Cardiac muscle cell (in vitro differentiated cells and primary cell): Measurements from ENCODE around the gene GATAD2B. TPM values are rescaled to one million over a fixed set of nuclear protein-coding genes. Genes with fewer than 3 reads are reported as not detected.

ENCODE experiments used
- DNase-seq, 2 donors: peaks; one replicate each; pipeline versions ENCODE4 v3.0.0 to v3.0.0-alpha.2; 2010 to 2017; ENCODE audit warnings: low read depth in 1 of 2, low spot score in 1 of 2
- H3K27ac ChIP-seq: fragments of 200-600 bp; sonication (generic); 2 replicates; pipeline ENCODE4 v1.5.1; 2016
- H3K27me3 ChIP-seq: fragments of 200-600 bp; sonication (generic); 2 replicates; pipeline ENCODE4 v1.6.0; 2016; ENCODE audit warnings: control low read depth
- H3K36me3 ChIP-seq: fragments of 200-600 bp; sonication (generic); 2 replicates; pipeline ENCODE4 v1.5.1; 2016; ENCODE audit warnings: control low read depth
- H3K4me1 ChIP-seq: fragments of 200-600 bp; sonication (generic); 2 replicates; pipeline ENCODE4 v1.8.1; 2017; ENCODE audit warnings: low read depth, mild to moderate bottlenecking, mixed run types
- H3K4me3 ChIP-seq: fragments of 200-600 bp; sonication (generic); 2 replicates; pipeline ENCODE4 v1.5.1; 2016; ENCODE audit warnings: mild to moderate bottlenecking
- H3K9me3 ChIP-seq: fragments of 200-600 bp; sonication (generic); 2 replicates; pipeline ENCODE4 v1.5.1; 2017; ENCODE audit warnings: low read depth, mild to moderate bottlenecking, control low read depth
- CTCF ChIP-seq: IDR thresholded peaks from 2 replicates; pipeline ENCODE4 v1.5.1; 2012; ENCODE audit warnings: low read depth, mild to moderate bottlenecking, low read length
- polyA plus RNA-seq: library from polyadenylated mRNA; unstranded; fragments of >200 nt; fragmentation: Nextera tagmentation; extraction: Ambion mirVana; gene quantifications from 2 replicates; pipeline ENCODE4 v1.2.1, GENCODE V29; 2016
- total RNA-seq: library from RNA; depleted of rRNA; stranded (reverse); fragments of >200 nt; gene quantifications from 2 replicates; pipeline ENCODE4 v1.2.3, GENCODE V29; 2016

GATAD2B gene
- total and polyA plus RNA-seq, 2 experiments from 2014 or later, result 8.1 to 19.6 TPM

- TF ChIP-seq CTCF, result no peak
- Histone ChIP-seq H3K36me3 (no peaks in the 10 kb centered on the region), H3K27ac (no peak overlapping the region), H3K4me3 (no peak overlapping the region), H3K9me3 (no peaks in the 10 kb centered on the region), H3K4me1 (peaks cover 3% of the 10 kb centered on the region), H3K27me3 (no peaks in the 10 kb centered on the region)
- no peak for DNase-seq
Observed at GRCh38 chr1:153780551-153780950, 142.2 kb downstream of the GATAD2B start.

- H3K9me3 ChIP-seq, result no peaks in the 10 kb centered on the region
Observed at GRCh38 chr1:153779781-153780541, 142.8 kb downstream of the GATAD2B start.

DNA sequence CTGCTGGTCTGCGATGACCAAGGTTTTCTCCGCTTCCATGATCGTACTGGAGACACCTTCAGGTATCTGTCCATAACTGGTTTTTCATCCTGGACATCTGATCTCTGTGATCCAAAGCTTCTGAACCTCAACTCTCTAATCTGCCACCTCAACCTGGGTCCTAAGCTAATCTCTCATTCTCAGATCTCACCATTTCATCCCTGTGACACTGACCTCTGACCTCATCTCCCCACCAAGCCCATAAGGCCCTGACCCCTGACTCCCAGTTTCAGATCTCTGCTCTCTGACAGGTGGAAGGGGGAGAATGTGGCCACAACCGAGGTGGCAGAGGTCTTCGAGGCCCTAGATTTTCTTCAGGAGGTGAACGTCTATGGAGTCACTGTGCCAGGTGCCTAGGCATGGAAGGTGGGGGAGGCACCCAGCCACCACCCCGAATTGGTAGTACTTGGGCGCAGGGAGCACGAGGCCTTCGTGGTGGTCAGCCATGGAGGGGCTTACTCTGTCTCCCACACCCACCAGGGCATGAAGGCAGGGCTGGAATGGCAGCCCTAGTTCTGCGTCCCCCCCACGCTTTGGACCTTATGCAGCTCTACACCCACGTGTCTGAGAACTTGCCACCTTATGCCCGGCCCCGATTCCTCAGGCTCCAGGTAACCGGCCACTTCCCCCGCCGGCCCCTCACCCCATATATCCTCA is 143.8 kb downstream of the GATAD2B start:
- Histone ChIP-seq H3K4me3 (no peak overlapping the region), H3K36me3 (no peaks in the 10 kb centered on the region), H3K27me3 (no peaks in the 10 kb centered on the region), H3K9me3 (no peaks in the 10 kb centered on the region), H3K4me1 (peaks cover 3% of the 10 kb centered on the region), H3K27ac (no peak overlapping the region)
- TF ChIP-seq CTCF, result no peak
- no peak for DNase-seq

More at GRCh38 chr1:153779781-153780541, 142.8 kb downstream of the GATAD2B start:
- H3K4me3 ChIP-seq, result no peak overlapping the region
- peaks cover 3% of the 10 kb centered on the region for H3K4me1 ChIP-seq
- no peaks in the 10 kb centered on the region for H3K36me3 ChIP-seq
- H3K27me3 ChIP-seq, result no peaks in the 10 kb centered on the region
- no peak overlapping the region for H3K27ac ChIP-seq
- no peak for TF ChIP-seq CTCF
- peak; percentile 16 to 51 for DNase-seq

DNA sequence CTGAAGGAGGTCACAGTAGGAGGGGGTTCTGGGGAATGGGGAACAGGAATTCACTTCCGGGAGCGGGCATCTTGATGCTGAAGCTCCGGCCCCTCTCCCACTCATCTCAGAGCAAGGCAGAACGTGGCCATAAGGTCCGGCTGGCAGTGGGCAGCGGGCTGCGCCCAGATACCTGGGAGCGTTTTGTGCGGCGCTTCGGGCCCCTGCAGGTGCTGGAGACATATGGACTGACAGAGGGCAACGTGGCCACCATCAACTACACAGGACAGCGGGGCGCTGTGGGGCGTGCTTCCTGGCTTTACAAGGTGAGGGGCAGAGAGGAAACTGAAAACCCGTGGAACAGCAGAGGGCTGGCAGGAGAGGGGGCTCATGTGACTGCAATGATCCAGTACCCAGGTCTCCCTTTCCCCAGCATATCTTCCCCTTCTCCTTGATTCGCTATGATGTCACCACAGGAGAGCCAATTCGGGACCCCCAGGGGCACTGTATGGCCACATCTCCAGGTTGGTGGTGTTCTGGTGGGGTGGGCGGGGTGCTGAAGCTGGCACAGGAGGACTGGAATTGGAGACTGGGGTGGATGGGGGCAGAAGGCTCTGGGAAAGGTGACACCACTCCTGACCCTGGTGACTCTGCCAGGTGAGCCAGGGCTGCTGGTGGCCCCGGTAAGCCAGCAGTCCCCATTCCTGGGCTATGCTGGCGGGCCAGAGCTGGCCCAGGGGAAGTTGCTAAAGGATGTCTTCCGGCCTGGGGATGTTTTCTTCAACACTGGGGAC is 144.5 kb downstream of the GATAD2B start:
- no peak for DNase-seq
- Histone ChIP-seq H3K36me3 (peaks cover 3% of the 10 kb centered on the region), H3K4me3 (no peak overlapping the region), H3K27ac (no peak overlapping the region), H3K27me3 (no peaks in the 10 kb centered on the region), H3K4me1 (peaks cover 3% of the 10 kb centered on the region), H3K9me3 (no peaks in the 10 kb centered on the region)
- TF ChIP-seq CTCF, result no peak

DNA sequence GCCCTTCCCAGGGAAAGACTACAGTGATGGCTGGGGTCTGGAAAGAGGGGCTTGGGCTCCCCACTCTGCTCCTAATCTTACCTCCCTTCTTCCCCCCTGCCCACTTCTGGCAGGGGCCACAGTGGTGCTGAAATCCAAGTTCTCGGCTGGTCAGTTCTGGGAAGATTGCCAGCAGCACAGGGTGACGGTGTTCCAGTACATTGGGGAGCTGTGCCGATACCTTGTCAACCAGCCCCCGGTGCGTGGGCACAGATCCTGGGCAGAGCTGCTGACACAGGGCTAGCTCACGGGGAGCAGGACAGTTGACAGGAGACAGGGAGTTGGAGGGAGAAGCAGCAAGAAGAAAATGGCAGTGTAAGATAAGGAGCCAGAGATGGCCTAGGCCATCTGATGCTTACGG is 145.1 kb downstream of the GATAD2B start:
- H3K27me3 ChIP-seq, result no peaks in the 10 kb centered on the region
- H3K4me1 ChIP-seq, result peaks cover 3% of the 10 kb centered on the region
- no peaks in the 10 kb centered on the region for H3K9me3 ChIP-seq
- TF ChIP-seq CTCF, result no peak
- DNase-seq, result peak in 1 of 2 donors; percentile 39
- H3K4me3 ChIP-seq, result no peak overlapping the region
- H3K36me3 ChIP-seq, result peaks cover 8% of the 10 kb centered on the region
- no peak overlapping the region for H3K27ac ChIP-seq
